Measurements from ENCODE around the gene DOK6. TPM values are rescaled to one million over a fixed set of nuclear protein-coding genes. Genes with fewer than 3 reads are reported as not detected.

DOK6 gene
- total RNA-seq, 1 donor from 2014 or later, result 0.67 TPM

DNA sequence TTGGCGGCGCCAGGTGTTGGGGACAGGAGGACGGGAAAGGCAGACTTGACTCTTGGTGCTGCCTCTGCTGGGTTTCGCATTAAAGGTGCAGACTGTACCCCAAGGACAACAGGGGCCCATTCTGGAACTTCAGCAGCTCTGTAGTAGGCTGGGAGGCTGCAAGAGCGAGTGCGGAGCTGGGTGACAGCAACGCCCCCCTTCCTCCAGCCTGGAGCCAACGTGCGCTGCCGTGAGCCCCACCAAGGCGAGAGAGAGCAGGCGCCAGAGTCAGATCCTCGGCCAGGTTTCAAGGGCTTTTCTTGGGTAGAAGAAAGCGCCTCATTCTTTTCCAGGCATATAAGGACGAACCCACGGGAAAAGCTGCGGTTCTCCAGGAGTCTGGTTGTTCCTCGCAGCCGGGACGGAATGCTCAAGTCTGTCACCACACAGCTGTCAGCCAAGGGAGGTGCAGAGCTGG is 1.9 kb downstream of the DOK6 start:
- TF ChIP-seq CTCF (IDR thresholded peaks at IDR 0.05; ENCODE audit: insufficient read depth, low read length, poor library complexity, severe bottlenecking), result no peak
- Histone ChIP-seq H3K36me3 (ENCODE audit: control insufficient read depth, insufficient read depth, low read length) (no peaks in the 10 kb centered on the region), H3K27me3 (ENCODE audit: control insufficient read depth, insufficient read depth, low read length) (peaks cover 22% of the 10 kb centered on the region), H3K4me3 (ENCODE audit: low read depth, low read length) (no peak overlapping the region)
- DNase-seq (ENCODE audit: low read depth), result no peak

DNA sequence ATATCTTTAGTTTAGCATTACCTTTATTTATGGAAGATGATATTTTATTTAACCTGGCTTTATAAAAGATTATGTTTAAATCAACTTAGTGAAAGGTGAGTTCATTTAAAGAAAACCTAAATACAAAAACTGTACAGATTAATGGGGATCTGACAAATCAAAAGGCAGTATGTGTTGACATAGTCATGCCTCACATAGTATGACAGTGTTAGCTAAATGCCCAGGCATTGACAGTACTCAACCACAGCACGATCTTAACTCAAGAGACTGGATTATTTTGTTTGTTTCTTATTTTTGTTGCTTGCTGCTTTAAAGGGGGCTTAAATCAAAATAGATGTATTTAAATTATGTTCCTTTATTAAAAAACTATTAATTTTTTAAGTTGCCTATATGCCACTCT is 7.8 kb downstream of the DOK6 start:
- no peak overlapping the region for H3K4me3 ChIP-seq (ENCODE audit: low read depth, low read length)
- no peak for TF ChIP-seq CTCF (IDR thresholded peaks at IDR 0.05; ENCODE audit: insufficient read depth, low read length, poor library complexity, severe bottlenecking)
- H3K36me3 ChIP-seq (ENCODE audit: control insufficient read depth, insufficient read depth, low read length), result no peaks in the 10 kb centered on the region
- DNase-seq (ENCODE audit: low read depth), result no peak
- H3K27me3 ChIP-seq (ENCODE audit: control insufficient read depth, insufficient read depth, low read length), result no peaks in the 10 kb centered on the region

DNA sequence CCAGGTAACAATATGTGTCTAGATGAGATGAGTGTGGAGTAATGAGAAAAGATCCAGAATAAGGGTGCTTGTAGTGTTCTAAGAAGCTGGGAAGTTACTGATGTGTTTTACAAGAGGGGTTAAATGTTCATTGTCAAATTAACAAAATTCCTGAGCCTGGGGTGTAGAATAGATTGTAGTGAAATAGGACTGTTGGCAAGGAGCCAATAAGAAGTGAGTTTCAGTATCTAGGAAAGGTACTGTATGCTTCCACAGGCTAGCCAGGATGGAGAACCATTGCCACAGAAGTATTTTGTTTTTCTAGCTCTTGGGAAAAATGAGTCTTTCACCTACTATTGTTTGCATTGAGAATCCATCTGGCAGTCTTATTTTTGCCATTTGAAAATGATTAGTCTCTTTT is 10.5 kb downstream of the DOK6 start:
- TF ChIP-seq CTCF (IDR thresholded peaks at IDR 0.05; ENCODE audit: insufficient read depth, low read length, poor library complexity, severe bottlenecking), result no peak
- no peak for DNase-seq (ENCODE audit: low read depth)
- no peaks in the 10 kb centered on the region for H3K36me3 ChIP-seq (ENCODE audit: control insufficient read depth, insufficient read depth, low read length)

DNA sequence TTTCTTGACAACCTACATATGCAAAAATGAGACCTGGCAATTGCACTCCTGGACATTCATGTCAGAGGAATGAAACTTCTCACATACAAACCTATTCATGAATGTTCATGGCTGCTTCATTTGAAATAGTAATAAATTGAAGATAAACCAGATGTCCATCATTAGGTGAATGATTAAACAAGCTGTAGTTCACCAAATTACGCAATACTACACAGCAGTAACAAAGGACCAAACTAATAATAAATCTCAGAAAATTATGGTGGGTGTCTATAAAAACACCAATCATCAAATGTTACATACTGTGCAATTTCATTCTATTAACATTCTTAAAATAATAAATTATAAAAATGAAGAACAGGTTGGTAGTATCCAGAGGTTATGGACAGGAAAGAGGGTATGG is 13.5 kb downstream of the DOK6 start:
- no peak for TF ChIP-seq CTCF (IDR thresholded peaks at IDR 0.05; ENCODE audit: insufficient read depth, low read length, poor library complexity, severe bottlenecking)
- no peak for DNase-seq (ENCODE audit: low read depth)
- Histone ChIP-seq H3K36me3 (ENCODE audit: control insufficient read depth, insufficient read depth, low read length) (no peaks in the 10 kb centered on the region), H3K27me3 (ENCODE audit: control insufficient read depth, insufficient read depth, low read length) (no peaks in the 10 kb centered on the region), H3K4me3 (ENCODE audit: low read depth, low read length) (no peak overlapping the region)

More for the DNA sequence above, 10.5 kb downstream of the DOK6 start:
- no peak overlapping the region for H3K4me3 ChIP-seq (ENCODE audit: low read depth, low read length)
- H3K27me3 ChIP-seq (ENCODE audit: control insufficient read depth, insufficient read depth, low read length), result no peaks in the 10 kb centered on the region

GRCh38 chr18:69432847-69433246 is 32.2 kb downstream of the DOK6 start:
- no peak for DNase-seq (ENCODE audit: low read depth)
- no peak for TF ChIP-seq CTCF (IDR thresholded peaks at IDR 0.05; ENCODE audit: insufficient read depth, low read length, poor library complexity, severe bottlenecking)
- no peaks in the 10 kb centered on the region for H3K27me3 ChIP-seq (ENCODE audit: control insufficient read depth, insufficient read depth, low read length)
- H3K4me3 ChIP-seq (ENCODE audit: low read depth, low read length), result no peak overlapping the region
- H3K36me3 ChIP-seq (ENCODE audit: control insufficient read depth, insufficient read depth, low read length), result no peaks in the 10 kb centered on the region

DNA sequence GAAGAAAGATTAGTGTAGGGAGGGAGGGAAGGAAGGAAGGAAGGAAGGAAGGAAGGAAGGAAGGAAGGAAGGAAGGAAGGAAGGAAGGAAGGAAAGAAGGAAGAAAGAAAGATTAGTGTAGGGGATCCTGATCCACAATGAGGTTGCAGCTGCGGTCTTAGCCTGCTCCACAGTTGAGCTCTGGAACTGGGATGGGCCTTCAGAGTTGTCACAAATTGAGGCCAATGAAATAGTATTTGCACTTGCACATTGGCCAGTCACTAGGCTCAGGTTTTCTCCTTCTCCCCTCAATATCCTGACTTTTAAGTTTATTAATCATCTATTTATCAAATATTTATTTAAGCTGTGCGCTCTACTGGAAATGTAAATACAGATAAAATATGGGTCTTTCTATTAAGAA is 34.3 kb downstream of the DOK6 start:
- no peaks in the 10 kb centered on the region for H3K27me3 ChIP-seq (ENCODE audit: control insufficient read depth, insufficient read depth, low read length)
- no peaks in the 10 kb centered on the region for H3K36me3 ChIP-seq (ENCODE audit: control insufficient read depth, insufficient read depth, low read length)
- no peak for TF ChIP-seq CTCF (IDR thresholded peaks at IDR 0.05; ENCODE audit: insufficient read depth, low read length, poor library complexity, severe bottlenecking)
- no peak overlapping the region for H3K4me3 ChIP-seq (ENCODE audit: low read depth, low read length)
- no peak for DNase-seq (ENCODE audit: low read depth)

All from kidney epithelial cell (primary cell).